Sigmoid colon (tissue), 4 donors: ENCODE data around the gene DIAPH1.

Experiments used
- POLR2AphosphoS5 ChIP-seq, 4 donors: sonication (generic); formaldehyde crosslinking; IDR thresholded peaks; one replicate each; pipeline ENCODE4 v1.6.1; 2017; ENCODE audit warnings: antibody characterized with exemption in 4 of 4
- TF ChIP-seq, protein P1 (sequence below), 4 experiments: fragments of 450-650 bp in 3 of 4; fragments of 200-600 bp in 1 of 4; IDR thresholded peaks; one replicate each; pipeline ENCODE4 v1.5.1; 2016 to 2019; ENCODE audit warnings: antibody characterized with exemption in 4 of 4, mild to moderate bottlenecking in 3 of 4, moderate library complexity in 2 of 4

DNA sequence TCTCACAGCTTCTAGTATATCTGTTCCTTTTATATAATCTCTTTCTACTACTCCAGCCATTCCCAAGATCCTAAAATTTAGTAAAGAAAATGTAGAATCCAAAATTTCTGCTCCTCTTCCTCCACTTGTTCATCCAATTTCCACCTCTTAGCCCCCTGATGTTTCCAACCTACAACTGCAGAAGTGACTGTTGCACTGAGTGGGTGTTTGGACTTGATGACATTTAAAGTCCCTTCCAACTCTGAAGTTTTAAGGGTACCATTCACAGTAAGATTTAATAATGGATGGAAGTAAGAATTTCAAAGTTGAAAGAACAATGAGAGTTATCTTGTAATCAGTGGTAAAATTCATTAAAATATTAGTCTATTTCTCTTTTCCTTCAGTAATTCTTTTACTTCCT is 5.5 kb downstream of the DIAPH1 start:
- no peak for TF ChIP-seq POLR2AphosphoS5 (IDR thresholded peaks at IDR 0.05)
- TF ChIP-seq, protein P1, sequence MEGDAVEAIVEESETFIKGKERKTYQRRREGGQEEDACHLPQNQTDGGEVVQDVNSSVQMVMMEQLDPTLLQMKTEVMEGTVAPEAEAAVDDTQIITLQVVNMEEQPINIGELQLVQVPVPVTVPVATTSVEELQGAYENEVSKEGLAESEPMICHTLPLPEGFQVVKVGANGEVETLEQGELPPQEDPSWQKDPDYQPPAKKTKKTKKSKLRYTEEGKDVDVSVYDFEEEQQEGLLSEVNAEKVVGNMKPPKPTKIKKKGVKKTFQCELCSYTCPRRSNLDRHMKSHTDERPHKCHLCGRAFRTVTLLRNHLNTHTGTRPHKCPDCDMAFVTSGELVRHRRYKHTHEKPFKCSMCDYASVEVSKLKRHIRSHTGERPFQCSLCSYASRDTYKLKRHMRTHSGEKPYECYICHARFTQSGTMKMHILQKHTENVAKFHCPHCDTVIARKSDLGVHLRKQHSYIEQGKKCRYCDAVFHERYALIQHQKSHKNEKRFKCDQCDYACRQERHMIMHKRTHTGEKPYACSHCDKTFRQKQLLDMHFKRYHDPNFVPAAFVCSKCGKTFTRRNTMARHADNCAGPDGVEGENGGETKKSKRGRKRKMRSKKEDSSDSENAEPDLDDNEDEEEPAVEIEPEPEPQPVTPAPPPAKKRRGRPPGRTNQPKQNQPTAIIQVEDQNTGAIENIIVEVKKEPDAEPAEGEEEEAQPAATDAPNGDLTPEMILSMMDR (IDR thresholded peaks at IDR 0.05) = no peak
